ENCODE results near the gene CLSTN1. TPM values are rescaled to one million over a fixed set of nuclear protein-coding genes. Genes with fewer than 3 reads are reported as not detected.

The CLSTN1 gene
- total and polyA plus RNA-seq, 5 donors: 51.4 to 72.1 (median 69.4) TPM

DNA sequence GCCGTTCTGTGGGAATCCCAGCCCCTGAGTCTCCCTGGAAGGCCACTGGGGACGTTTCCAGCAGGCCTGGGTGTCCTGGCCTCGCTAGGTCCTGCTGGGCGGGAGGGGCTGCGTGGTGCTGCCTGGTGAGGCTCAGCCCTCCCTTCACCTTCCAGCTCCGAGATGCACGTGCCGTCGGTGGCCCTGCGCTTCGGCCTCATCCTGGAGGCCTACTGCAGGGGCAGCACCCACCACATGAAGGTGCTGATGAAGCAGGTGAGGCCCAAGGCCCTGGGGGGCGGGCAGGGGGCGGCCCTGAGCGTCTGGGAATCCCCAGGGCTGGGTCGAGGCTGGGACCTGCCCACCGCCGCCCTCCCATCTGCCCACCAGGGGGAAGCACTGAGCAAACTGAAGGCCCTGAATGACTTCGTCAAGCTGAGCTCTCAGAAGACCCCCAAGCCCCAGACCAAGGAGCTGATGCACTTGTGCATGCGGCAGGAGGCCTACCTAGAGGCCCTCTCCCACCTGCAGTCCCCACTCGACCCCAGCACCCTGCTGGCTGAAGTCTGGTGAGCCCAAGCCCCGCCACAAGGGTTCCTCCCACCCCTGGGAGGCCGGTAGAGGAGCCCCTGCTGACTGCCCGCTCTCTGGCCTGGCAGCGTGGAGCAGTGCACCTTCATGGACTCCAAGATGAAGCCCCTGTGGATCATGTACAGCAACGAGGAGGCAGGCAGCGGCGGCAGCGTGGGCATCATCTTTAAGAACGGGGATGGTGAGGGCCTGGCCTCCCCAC is 102.0 kb downstream of the CLSTN1 start:
- peak in 2 of 3 donors; percentile 73 to 79 for DNase-seq
- no peaks in the 10 kb centered on the region for H3K4me1 ChIP-seq (ENCODE audit: control insufficient read depth, insufficient read depth, low read length)
- H3K27me3 ChIP-seq (ENCODE audit: control insufficient read depth, insufficient read depth): no peaks in the 10 kb centered on the region
- WGBS: 63% methylated on average over 29 of the region's 29 CpGs
- peak in 1 of 2 donors; percentile 14 for ATAC-seq
- H3K4me3 ChIP-seq (ENCODE audit: low read length): no peak overlapping the region
- no peaks in the 10 kb centered on the region for H3K9me3 ChIP-seq (ENCODE audit: control insufficient read depth, low read length)
- intact Hi-C loops (cut with DNase I): loop anchor here in 1 of 4 donors (5.0 kb wide), 1 partner anchor 146 kb away; no protein-coding TSS in a partner anchor
- H3K27ac ChIP-seq (ENCODE audit: low read length): no peak overlapping the region

DNA sequence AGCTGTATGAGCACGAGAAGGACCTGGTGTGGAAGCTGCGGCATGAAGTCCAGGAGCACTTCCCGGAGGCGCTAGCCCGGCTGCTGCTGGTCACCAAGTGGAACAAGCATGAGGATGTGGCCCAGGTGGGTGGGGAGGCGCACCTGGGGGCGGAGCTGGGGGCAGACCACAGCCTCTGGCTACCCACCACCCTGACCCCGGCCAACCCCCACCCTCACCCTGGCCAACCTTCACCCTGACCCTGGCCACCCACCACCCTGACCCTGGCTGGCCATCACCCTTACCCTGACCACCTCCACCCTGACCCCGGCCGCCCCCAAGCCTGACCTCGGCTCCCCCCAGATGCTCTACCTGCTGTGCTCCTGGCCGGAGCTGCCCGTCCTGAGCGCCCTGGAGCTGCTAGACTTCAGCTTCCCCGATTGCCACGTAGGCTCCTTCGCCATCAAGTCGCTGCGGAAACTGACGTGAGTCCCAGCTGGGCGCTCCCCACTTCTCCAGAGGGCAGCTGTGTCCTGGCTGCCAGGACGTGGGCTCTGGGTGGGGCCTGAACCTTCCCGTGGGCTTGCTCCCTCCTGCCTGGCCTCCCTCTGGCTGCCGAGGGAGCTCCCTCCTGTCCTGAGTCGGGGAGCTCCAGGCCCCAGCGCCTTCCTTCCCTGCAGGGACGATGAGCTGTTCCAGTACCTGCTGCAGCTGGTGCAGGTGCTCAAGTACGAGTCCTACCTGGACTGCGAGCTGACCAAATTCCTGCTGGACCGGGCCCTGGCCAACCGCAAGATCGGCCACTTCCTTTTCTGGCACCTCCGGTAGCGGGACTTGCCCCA is 102.8 kb downstream of the CLSTN1 start:
- 91% methylated on average over 34 of the region's 34 CpGs for WGBS
- ATAC-seq (peak in 1 of 2 donors; percentile 2), DNase-seq (peak in 1 of 3 donors; percentile 59)
- Histone ChIP-seq H3K27ac (ENCODE audit: low read length) (no peak overlapping the region), H3K27me3 (ENCODE audit: control insufficient read depth, insufficient read depth) (no peaks in the 10 kb centered on the region), H3K4me1 (ENCODE audit: control insufficient read depth, insufficient read depth, low read length) (no peaks in the 10 kb centered on the region), H3K4me3 (ENCODE audit: low read length) (no peak overlapping the region), H3K9me3 (ENCODE audit: control insufficient read depth, low read length) (no peaks in the 10 kb centered on the region)
- intact Hi-C loops (cut with DNase I): loop anchor here in 1 of 4 donors (5.0 kb wide), 1 partner anchor 146 kb away; no protein-coding TSS in a partner anchor

DNA sequence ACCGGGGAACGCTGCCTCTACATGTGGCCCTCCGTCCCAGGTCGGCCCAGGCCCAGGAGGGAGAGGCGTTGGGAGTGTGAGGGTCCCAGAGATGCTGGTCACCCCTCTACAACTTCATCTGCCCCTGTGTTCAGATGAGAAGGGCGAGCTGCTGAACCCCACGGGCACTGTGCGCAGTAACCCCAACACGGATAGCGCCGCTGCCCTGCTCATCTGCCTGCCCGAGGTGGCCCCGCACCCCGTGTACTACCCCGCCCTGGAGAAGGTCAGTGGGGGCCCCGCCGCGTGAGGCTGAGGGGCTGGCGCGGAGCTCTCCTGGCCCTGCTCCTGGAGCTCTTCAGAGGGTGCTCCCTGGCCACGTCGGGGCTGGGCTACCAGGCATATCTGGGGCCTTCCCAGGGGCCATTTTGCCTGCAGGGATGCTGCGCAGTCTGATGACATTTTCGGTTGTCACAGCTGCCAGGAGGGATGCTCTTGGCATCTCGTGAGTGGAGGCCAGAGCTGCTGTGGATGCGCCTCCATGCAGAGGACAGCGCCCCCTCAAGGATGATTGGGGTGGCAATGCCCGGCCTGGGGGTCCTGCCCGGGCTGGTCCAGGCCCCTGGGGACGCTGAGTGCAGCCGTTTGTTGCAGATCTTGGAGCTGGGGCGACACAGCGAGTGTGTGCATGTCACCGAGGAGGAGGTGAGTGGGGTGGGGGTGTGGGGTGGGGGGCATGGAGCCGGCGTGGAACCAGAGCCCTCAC is 103.6 kb downstream of the CLSTN1 start:
- Histone ChIP-seq H3K4me1 (ENCODE audit: control insufficient read depth, insufficient read depth, low read length) (no peaks in the 10 kb centered on the region), H3K9me3 (ENCODE audit: control insufficient read depth, low read length) (no peaks in the 10 kb centered on the region), H3K27ac (ENCODE audit: low read length) (no peak overlapping the region), H3K27me3 (ENCODE audit: control insufficient read depth, insufficient read depth) (no peaks in the 10 kb centered on the region), H3K4me3 (ENCODE audit: low read length) (no peak overlapping the region)
- ATAC-seq (no peak), DNase-seq (peak in 1 of 3 donors; percentile 41)
- intact Hi-C loops (cut with DNase I): loop anchor here in 3 of 4 donors (5.0 to 10.0 kb wide), 2 partner anchors 145 to 147 kb away; no protein-coding TSS in a partner anchor
- 89% methylated on average over 36 of the region's 36 CpGs for WGBS

DNA sequence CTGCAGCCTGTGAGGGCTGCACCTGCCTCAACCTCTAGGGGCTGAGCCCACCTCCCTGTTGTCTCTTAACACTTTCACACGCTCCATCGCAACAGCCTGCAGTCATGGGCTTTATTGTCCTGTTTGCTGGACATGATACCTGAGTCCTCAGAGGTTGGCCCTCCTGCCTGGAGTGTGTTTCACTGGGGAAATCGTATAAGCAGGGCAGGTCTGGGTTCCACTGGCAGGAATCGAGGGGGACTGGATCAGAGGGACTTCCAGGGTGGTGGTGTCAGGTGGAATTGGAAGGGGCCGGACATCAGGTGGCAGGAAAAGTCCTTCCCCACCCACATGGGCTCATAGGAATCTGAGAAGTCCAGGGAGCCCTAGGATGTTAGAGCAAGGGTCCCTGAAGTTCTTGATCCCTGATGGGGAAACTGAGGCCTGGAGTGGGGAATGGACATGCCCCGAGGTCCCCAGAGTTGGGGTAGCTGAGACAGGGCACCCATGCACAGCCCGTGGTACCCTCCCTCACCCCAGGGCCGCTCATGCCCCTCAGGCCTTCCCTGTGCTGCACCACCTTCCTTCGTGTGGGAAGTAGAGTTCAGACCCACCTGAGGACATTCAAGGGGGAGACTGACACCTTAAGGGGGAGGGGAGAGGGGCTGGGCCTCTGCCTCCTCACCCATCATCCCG is 105.6 kb downstream of the CLSTN1 start:
- Histone ChIP-seq H3K4me1 (ENCODE audit: control insufficient read depth, insufficient read depth, low read length) (no peaks in the 10 kb centered on the region), H3K27me3 (ENCODE audit: control insufficient read depth, insufficient read depth) (no peaks in the 10 kb centered on the region), H3K27ac (ENCODE audit: low read length) (no peak overlapping the region), H3K4me3 (ENCODE audit: low read length) (no peak overlapping the region), H3K9me3 (ENCODE audit: control insufficient read depth, low read length) (no peaks in the 10 kb centered on the region)
- 90% methylated on average over 10 of the region's 10 CpGs for WGBS
- ATAC-seq (no peak), DNase-seq (peak in 1 of 3 donors; percentile 14)
- intact Hi-C loops (cut with DNase I): loop anchor here in 2 of 4 donors (10.0 kb wide), 1 partner anchor 147 kb away; no protein-coding TSS in a partner anchor

DNA sequence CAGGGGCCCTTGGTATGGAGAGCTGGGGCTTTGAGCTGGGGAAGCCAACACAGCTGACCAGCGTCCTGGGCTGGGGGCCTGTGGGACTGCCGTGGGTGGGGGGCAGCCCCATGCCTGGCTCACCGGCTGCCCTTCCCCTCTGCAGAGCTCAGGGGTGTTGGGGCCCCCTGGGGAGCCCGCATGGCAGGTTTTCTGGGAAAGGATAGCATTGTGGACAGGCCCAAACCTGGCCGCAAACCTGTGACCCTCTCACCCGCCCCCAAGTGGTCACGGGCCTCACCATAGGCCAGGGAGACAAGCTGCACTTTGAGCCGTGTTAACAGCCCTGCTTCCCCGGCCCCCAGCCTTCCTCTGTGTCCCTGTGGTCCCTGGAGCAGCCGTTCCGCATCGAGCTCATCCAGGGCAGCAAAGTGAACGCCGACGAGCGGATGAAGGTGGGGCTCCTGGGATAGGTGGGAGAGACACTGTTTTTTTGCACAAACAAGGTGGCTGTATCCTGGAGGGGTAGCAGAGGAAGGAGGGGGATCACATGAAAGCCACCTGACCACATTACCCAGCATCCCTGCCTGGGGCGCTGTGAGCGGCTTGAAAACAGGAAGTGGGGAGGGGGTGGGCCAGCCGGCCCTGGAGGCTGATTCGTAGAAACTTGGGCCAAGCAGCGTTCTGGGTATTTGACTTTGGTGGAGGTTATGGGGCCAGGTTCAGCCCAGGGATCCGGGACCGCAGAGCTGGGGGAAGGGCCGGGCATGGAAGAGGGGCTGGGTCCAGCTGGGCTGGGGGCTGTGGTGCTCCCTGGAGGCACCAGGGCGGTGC is 106.4 kb downstream of the CLSTN1 start:
- Histone ChIP-seq H3K4me3 (ENCODE audit: low read length) (no peak overlapping the region), H3K27ac (ENCODE audit: low read length) (no peak overlapping the region), H3K9me3 (ENCODE audit: control insufficient read depth, low read length) (no peaks in the 10 kb centered on the region), H3K27me3 (ENCODE audit: control insufficient read depth, insufficient read depth) (no peaks in the 10 kb centered on the region), H3K4me1 (ENCODE audit: control insufficient read depth, insufficient read depth, low read length) (no peaks in the 10 kb centered on the region)
- WGBS: 41% methylated on average over 25 of the region's 25 CpGs
- peak; percentile 18 to 24 for ATAC-seq
- peak in 2 of 3 donors; percentile 80 to 81 for DNase-seq
- intact Hi-C loops (cut with DNase I): loop anchor here in 2 of 4 donors (10.0 kb wide), 1 partner anchor 147 kb away; no protein-coding TSS in a partner anchor

DNA sequence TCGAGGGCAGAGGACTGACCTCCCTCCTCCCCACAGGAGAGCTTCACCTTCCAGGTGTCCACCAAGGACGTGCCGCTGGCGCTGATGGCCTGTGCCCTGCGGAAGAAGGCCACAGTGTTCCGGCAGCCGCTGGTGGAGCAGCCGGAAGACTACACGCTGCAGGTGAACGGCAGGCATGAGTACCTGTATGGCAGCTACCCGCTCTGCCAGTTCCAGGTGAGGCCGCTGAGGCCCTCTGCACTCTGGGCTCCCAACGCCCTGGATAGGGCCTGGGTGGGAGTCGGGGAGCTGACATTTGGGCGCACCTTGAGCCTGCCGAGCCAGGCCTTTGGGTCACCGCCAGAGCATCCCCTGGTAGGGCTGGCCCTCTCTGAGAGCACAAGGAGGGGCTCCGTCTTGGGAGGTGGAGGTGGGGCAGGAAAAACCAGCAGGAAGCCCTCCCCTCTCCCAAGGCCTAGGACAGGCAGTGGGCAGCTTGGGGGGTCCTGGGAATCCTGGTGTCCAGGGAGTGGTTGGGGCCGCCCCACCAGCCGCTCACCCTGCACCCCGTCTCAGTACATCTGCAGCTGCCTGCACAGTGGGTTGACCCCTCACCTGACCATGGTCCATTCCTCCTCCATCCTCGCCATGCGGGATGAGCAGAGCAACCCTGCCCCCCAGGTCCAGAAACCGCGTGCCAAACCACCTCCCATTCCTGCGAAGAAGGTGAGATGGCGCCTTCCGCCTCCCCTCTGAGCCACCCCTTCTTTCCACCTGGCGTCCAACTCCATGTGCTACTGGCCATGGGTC is 107.2 kb downstream of the CLSTN1 start:
- WGBS: 93% methylated on average over 29 of the region's 29 CpGs
- ATAC-seq (no peak), DNase-seq (peak in 1 of 3 donors; percentile 53)
- Histone ChIP-seq H3K4me3 (ENCODE audit: low read length) (no peak overlapping the region), H3K27ac (ENCODE audit: low read length) (no peak overlapping the region), H3K9me3 (ENCODE audit: control insufficient read depth, low read length) (no peaks in the 10 kb centered on the region), H3K27me3 (ENCODE audit: control insufficient read depth, insufficient read depth) (no peaks in the 10 kb centered on the region), H3K4me1 (ENCODE audit: control insufficient read depth, insufficient read depth, low read length) (no peaks in the 10 kb centered on the region)
- intact Hi-C loops (cut with DNase I): loop anchor here in 2 of 4 donors (10.0 kb wide), 1 partner anchor 148 kb away; no protein-coding TSS in a partner anchor

DNA sequence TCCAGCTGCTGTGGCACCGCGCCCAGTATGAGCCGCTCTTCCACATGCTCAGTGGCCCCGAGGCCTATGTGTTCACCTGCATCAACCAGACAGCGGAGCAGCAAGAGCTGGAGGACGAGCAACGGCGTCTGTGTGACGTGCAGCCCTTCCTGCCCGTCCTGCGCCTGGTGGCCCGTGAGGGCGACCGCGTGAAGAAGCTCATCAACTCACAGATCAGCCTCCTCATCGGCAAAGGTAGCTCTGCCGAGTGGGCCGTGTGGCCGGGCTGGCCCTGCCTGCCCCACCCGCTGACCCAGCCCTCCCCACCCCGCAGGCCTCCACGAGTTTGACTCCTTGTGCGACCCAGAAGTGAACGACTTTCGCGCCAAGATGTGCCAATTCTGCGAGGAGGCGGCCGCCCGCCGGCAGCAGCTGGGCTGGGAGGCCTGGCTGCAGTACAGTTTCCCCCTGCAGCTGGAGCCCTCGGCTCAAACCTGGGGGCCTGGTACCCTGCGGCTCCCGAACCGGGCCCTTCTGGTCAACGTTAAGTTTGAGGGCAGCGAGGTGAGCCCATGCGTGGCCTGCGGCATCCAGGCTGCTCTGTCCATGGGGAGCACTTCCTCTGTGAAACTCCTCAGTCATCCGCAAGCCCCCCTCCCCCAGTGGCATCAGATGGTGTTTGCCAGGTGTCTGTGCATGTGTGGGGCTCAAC is 108.1 kb downstream of the CLSTN1 start:
- 90% methylated on average over 40 of the region's 40 CpGs for WGBS
- intact Hi-C loops (cut with DNase I): loop anchor here in 2 of 4 donors (10.0 kb wide), 1 partner anchor 149 kb away; no protein-coding TSS in a partner anchor
- peak in 1 of 3 donors; percentile 44 for DNase-seq
- ATAC-seq: no peak
- Histone ChIP-seq H3K4me3 (ENCODE audit: low read length) (no peak overlapping the region), H3K4me1 (ENCODE audit: control insufficient read depth, insufficient read depth, low read length) (no peaks in the 10 kb centered on the region), H3K27me3 (ENCODE audit: control insufficient read depth, insufficient read depth) (no peaks in the 10 kb centered on the region), H3K27ac (ENCODE audit: low read length) (no peak overlapping the region), H3K9me3 (ENCODE audit: control insufficient read depth, low read length) (no peaks in the 10 kb centered on the region)

DNA sequence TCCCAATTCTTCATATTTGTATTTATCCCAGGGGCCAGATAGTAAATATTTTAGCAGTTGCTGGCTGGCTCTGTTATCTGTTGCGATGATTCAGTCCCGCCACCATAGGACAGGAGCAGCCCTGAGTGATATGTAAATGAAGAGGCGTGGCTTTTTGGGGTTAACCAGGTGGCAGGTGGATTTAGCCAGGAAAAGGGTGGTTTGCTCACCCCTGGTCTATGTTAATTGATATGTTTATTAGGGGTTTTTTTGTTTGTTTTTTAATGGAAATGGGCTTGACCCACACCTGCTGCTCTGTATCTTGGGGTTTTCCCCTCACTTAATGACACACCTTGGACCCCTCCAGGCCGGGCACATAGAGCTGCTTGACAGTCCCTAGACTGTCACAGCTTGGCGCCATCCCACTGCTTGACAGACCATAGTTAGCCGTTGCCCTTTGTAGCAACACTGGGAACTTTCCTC is 109.5 kb downstream of the CLSTN1 start:
- H3K4me3 ChIP-seq (ENCODE audit: low read length): no peak overlapping the region
- ATAC-seq (no peak), DNase-seq (peak in 1 of 3 donors; percentile 9)
- no peaks in the 10 kb centered on the region for H3K9me3 ChIP-seq (ENCODE audit: control insufficient read depth, low read length)
- H3K27me3 ChIP-seq (ENCODE audit: control insufficient read depth, insufficient read depth): no peaks in the 10 kb centered on the region
- H3K27ac ChIP-seq (ENCODE audit: low read length): no peak overlapping the region
- intact Hi-C loops (cut with DNase I): loop anchor here in 2 of 4 donors (10.0 kb wide), 1 partner anchor 151 kb away; no protein-coding TSS in a partner anchor
- no peaks in the 10 kb centered on the region for H3K4me1 ChIP-seq (ENCODE audit: control insufficient read depth, insufficient read depth, low read length)
- WGBS: 68% methylated on average over 6 of the region's 6 CpGs

All from right cardiac atrium (tissue), 5 donors.